ENCODE measurements around the gene MSH2.

- TF ChIP-seq POLR2A (IDR thresholded peaks at IDR 0.05) (no peak), CTCF (IDR thresholded peaks at IDR 0.05 in 8 of 11, conservative IDR thresholded peaks at IDR 0.05 in 3 of 11) (no peak)
Observed at GRCh38 chr2:47426786-47427185, 23.8 kb downstream of the MSH2 start.

Data from spleen (tissue), 7 donors.